ENCODE measurements around the gene ALDH1L2. TPM values are rescaled to one million over a fixed set of nuclear protein-coding genes. Genes with fewer than 3 reads are reported as not detected.

Gene ALDH1L2
- total RNA-seq, 1 experiment from 2014 or later: 1.9 TPM

DNA sequence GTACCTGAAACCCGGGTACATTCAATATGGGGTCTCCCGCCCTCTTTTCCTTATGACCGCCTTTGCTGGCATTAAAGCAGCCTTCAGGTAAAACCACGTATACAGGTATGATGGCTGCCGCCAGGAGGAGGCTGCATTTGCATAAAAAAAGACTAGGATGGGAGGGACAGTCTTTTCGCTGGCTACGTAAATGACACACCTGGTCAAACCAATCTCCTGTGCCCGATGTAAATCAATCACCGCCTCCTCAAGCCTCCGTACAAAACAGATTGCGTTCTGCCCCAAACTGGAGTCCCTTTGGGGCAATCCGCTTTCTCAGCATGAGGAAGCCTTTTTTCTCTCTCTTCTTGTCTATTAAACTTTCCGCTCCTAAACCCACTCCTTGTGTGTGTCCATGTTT is 8.1 kb upstream of the ALDH1L2 start:
- peak; percentile 97 for DNase-seq
- peak overlapping the region; percentile 49 to 68 for H3K4me3 Mint-ChIP-seq

More for the DNA sequence above, 8.1 kb upstream of the ALDH1L2 start:
- no peak overlapping the region for H3K56ac ChIP-seq (ENCODE audit: insufficient read length, low read depth, low read length)
- peak overlapping the region; percentile 3 for H3T11ph ChIP-seq (ENCODE audit: low read length)
- H3K9me3 ChIP-seq (ENCODE audit: control insufficient read depth, low read depth, low read length): peaks cover 7% of the 10 kb centered on the region
- H4K5ac ChIP-seq (ENCODE audit: insufficient read length, low read depth, low read length): peak overlapping the region; percentile 61
- H4K91ac ChIP-seq (ENCODE audit: insufficient read length, low read depth, low read length): no peak overlapping the region
- H3K23ac ChIP-seq (ENCODE audit: insufficient read length, low read depth, low read length): no peak overlapping the region
- peak overlapping the region; percentile 31 for H3K18ac ChIP-seq (ENCODE audit: insufficient read length, low read depth, low read length)
- TF ChIP-seq, protein P1, sequence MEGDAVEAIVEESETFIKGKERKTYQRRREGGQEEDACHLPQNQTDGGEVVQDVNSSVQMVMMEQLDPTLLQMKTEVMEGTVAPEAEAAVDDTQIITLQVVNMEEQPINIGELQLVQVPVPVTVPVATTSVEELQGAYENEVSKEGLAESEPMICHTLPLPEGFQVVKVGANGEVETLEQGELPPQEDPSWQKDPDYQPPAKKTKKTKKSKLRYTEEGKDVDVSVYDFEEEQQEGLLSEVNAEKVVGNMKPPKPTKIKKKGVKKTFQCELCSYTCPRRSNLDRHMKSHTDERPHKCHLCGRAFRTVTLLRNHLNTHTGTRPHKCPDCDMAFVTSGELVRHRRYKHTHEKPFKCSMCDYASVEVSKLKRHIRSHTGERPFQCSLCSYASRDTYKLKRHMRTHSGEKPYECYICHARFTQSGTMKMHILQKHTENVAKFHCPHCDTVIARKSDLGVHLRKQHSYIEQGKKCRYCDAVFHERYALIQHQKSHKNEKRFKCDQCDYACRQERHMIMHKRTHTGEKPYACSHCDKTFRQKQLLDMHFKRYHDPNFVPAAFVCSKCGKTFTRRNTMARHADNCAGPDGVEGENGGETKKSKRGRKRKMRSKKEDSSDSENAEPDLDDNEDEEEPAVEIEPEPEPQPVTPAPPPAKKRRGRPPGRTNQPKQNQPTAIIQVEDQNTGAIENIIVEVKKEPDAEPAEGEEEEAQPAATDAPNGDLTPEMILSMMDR (conservative IDR thresholded peaks at IDR 0.05): peak; percentile 24; the same call in 2 of the 3 replicates
- peaks cover 16 to 32% (median 21%) of the 10 kb centered on the region in 3 experiments for H3K36me3 Mint-ChIP-seq (ENCODE audit: insufficient read depth in 1 of 3, low read depth in 3 of 3)
- H3K9me3 Mint-ChIP-seq: peaks cover 30 to 37% of the 10 kb centered on the region in 2 experiments
- H3K79me2 ChIP-seq (ENCODE audit: insufficient read depth, low read length): no peaks in the 10 kb centered on the region
- H3K27ac ChIP-seq (ENCODE audit: insufficient read length, low read depth, low read length): peak overlapping the region; percentile 96
- H3K4ac ChIP-seq (ENCODE audit: low read depth, low read length): no peak overlapping the region; the same call in 1 of the 2 replicates
- H3K27me3 Mint-ChIP-seq (ENCODE audit: low read depth): no peaks in the 10 kb centered on the region
- peak overlapping the region; percentile 92 for H2BK120ac ChIP-seq (ENCODE audit: low read depth, low read length, poor library complexity, severe bottlenecking)
- peak overlapping the region; percentile 20 for H4K8ac ChIP-seq (replicated peaks; ENCODE audit: insufficient read length, low read depth, low read length)
- H2AFZ ChIP-seq (ENCODE audit: low read length): peak overlapping the region; percentile 32
- H3K4me2 ChIP-seq (ENCODE audit: insufficient read depth, insufficient read length, low read length): peak overlapping the region; percentile 38
- H3K27ac Mint-ChIP-seq: peak overlapping the region; percentile 95 to 99 (median 97); a peak in 6 of 7 replicates
- peak overlapping the region; percentile 42; the same call in 1 of the 2 replicates for H3K14ac ChIP-seq (ENCODE audit: insufficient read depth, low read length)
- H3K4me1 Mint-ChIP-seq: peaks cover 30 to 35% of the 10 kb centered on the region in 2 experiments
- no peaks in the 10 kb centered on the region for H4K20me1 ChIP-seq (ENCODE audit: control insufficient read depth, insufficient read depth, insufficient read length)
- no peaks in the 10 kb centered on the region for H3K23me2 ChIP-seq (ENCODE audit: insufficient read length, low read depth, low read length, poor library complexity, severe bottlenecking)
- no peaks in the 10 kb centered on the region for H3K27me3 ChIP-seq (ENCODE audit: insufficient read depth, low read length)
- WGBS (ENCODE audit: extremely low coverage, insufficient read length, low lambda C conversion rate): no CpG with 5 or more reads among the region's 13 CpGs
- no peak overlapping the region for H2BK15ac ChIP-seq (ENCODE audit: low read depth, low read length)
- H3K79me1 ChIP-seq (ENCODE audit: insufficient read depth, low read depth, low read length, poor library complexity, severe bottlenecking): no peaks in the 10 kb centered on the region
- H3K4me1 ChIP-seq (ENCODE audit: insufficient read depth, low read length): peaks cover 14% of the 10 kb centered on the region; the same call in 1 of the 2 replicates
- peak overlapping the region; percentile 70 for H2BK5ac ChIP-seq (ENCODE audit: insufficient read length, low read length)
- no peak overlapping the region for H2BK12ac ChIP-seq (ENCODE audit: insufficient read length, low read depth, low read length)
- H2BK20ac ChIP-seq (ENCODE audit: low read depth, low read length, poor library complexity, severe bottlenecking): no peak overlapping the region
- H2AK5ac ChIP-seq (ENCODE audit: insufficient read length, low read length): no peak overlapping the region
- H3K9ac ChIP-seq (ENCODE audit: extremely low read depth, insufficient read length, low read length): peak overlapping the region; percentile 2

Measured in H9 (cell line).